ENCODE results near the gene NLRP11.

- TF ChIP-seq CTCF (IDR thresholded peaks at IDR 0.05; ENCODE audit: low read length) (no peak), EZH2 (IDR thresholded peaks at IDR 0.05; ENCODE audit: borderline replicate concordance, low read length) (no peak)
These were observed 93.5 kb downstream of the NLRP11 start, which contains the start of gene NLRP9 for GRCh38 chr19:55738302-55738701.
